Gastrocnemius medialis (tissue), 4 donors: ENCODE measurements around the gene ZNF775.
A peak's percentile ranks its signal among the peaks of the same experiment; 100 is the strongest.

Experiments
- POLR2A ChIP-seq, 2 donors: fragments of 450-650 bp; IDR thresholded peaks; one replicate each; pipeline ENCODE4 v1.6.1; 2017; ENCODE audit warnings: antibody characterized with exemption in 2 of 2, mild to moderate bottlenecking in 2 of 2, moderate library complexity in 2 of 2
- TF ChIP-seq, protein P1 (sequence below), 5 experiments: fragments of 450-650 bp in 3 of 5; fragments of 200-600 bp in 2 of 5; sonication (generic) in 2 of 5; IDR thresholded peaks in 4 of 5; conservative IDR thresholded peaks in 1 of 5; 1 replicate in 4 of 5; 2 replicates in 1 of 5; pipeline ENCODE4 v1.5.1; 2016 to 2019; ENCODE audit warnings: antibody characterized with exemption in 5 of 5, mild to moderate bottlenecking in 3 of 5, moderate library complexity in 3 of 5

DNA sequence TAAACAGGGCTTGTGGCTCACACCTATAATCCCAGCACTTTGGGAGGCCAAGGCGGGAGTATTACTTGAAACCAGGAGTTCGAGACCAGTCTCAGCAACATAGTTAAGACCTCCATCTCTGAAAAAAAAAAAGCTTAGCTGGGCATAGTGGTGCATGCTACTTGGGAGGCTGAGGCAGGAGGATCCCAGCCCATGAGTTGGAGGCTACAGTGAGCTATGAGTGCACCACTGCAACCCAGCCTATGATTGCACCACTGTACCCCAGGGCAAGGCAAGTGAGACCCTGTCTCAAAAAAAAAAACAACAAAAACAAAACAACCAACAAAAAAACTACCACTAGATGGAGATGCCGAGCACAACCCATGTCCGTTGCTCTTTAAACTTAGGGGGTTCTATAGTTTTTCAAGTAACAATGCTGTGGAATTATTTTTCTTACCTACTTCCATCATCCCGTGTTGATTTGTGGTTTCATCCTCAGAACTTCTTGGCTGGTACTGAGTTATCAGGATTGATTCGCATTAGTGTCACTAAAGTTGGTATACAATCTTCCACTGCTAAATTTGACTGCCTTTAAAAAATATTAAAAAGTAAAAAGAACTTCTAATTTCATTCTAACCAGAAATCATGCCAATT is 22.7 kb upstream of the ZNF775 start:
- TF ChIP-seq POLR2A (IDR thresholded peaks at IDR 0.05) = no peak
- TF ChIP-seq, protein P1, sequence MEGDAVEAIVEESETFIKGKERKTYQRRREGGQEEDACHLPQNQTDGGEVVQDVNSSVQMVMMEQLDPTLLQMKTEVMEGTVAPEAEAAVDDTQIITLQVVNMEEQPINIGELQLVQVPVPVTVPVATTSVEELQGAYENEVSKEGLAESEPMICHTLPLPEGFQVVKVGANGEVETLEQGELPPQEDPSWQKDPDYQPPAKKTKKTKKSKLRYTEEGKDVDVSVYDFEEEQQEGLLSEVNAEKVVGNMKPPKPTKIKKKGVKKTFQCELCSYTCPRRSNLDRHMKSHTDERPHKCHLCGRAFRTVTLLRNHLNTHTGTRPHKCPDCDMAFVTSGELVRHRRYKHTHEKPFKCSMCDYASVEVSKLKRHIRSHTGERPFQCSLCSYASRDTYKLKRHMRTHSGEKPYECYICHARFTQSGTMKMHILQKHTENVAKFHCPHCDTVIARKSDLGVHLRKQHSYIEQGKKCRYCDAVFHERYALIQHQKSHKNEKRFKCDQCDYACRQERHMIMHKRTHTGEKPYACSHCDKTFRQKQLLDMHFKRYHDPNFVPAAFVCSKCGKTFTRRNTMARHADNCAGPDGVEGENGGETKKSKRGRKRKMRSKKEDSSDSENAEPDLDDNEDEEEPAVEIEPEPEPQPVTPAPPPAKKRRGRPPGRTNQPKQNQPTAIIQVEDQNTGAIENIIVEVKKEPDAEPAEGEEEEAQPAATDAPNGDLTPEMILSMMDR (IDR thresholded peaks at IDR 0.05 in 4 of 5, conservative IDR thresholded peaks at IDR 0.05 in 1 of 5) = peak; percentile 51 to 78 (median 60)
